Ovary (tissue), 3 donors: ENCODE results near the gene CCNQ.

Experiments used
- POLR2A ChIP-seq: fragments of 450-650 bp; IDR thresholded peaks from one replicate; pipeline ENCODE4 v1.6.1; 2017; ENCODE audit warnings: antibody characterized with exemption, mild to moderate bottlenecking, moderate library complexity
- TF ChIP-seq, protein P1 (sequence below), 3 donors: fragments of 450-650 bp in 2 of 3; fragments of 200-600 bp in 1 of 3; IDR thresholded peaks; one replicate each; pipeline versions ENCODE4 v1.5.1 to v1.8.0; 2016 to 2022; ENCODE audit warnings: antibody characterized with exemption in 3 of 3, mild to moderate bottlenecking in 1 of 3
- donor health status: DM: no; HTN: no; CAD: no.

DNA sequence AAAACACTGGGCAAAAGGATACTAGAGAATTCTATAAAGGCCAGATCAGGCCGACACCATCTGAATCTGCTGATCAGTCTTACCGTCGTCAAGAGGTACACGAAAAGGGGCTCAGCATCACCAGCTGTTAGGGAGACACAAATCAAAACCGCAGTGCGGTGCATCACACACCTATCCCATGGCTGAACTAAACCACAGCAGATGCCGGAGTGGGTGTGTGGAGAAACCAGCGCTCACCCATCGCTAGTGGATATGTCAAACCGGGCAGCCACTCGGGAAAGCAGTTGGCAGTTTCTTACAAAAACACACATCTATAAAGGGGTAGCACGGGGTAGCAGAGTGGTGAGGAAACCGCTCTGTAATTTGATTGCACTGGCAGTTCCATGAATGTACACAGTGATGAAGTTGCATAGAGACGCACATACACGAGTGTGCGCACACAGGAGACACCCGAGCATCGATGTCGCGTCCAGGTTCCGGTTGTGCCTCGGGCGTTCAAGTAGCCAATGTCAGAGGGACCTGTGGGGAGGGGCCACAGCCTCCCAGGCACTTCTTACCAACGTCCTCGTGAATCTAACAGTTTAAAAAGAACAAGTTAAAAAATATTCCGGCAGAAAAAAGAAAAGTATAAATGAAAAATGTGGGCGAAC lies 23.1 kb upstream of the CCNQ start:
- TF ChIP-seq POLR2A = no peak
- TF ChIP-seq, protein P1, sequence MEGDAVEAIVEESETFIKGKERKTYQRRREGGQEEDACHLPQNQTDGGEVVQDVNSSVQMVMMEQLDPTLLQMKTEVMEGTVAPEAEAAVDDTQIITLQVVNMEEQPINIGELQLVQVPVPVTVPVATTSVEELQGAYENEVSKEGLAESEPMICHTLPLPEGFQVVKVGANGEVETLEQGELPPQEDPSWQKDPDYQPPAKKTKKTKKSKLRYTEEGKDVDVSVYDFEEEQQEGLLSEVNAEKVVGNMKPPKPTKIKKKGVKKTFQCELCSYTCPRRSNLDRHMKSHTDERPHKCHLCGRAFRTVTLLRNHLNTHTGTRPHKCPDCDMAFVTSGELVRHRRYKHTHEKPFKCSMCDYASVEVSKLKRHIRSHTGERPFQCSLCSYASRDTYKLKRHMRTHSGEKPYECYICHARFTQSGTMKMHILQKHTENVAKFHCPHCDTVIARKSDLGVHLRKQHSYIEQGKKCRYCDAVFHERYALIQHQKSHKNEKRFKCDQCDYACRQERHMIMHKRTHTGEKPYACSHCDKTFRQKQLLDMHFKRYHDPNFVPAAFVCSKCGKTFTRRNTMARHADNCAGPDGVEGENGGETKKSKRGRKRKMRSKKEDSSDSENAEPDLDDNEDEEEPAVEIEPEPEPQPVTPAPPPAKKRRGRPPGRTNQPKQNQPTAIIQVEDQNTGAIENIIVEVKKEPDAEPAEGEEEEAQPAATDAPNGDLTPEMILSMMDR (IDR thresholded peaks at IDR 0.05) = no peak
